Measurements from ENCODE around the gene ASXL1. TPM values are rescaled to one million over a fixed set of nuclear protein-coding genes. Genes with fewer than 3 reads are reported as not detected.

The ASXL1 gene
- total RNA-seq, 3 donors from 2014 or later (not counting 1 experiment from before 2014, with no cell fraction given), result 106 to 125 (median 108) TPM

DNA sequence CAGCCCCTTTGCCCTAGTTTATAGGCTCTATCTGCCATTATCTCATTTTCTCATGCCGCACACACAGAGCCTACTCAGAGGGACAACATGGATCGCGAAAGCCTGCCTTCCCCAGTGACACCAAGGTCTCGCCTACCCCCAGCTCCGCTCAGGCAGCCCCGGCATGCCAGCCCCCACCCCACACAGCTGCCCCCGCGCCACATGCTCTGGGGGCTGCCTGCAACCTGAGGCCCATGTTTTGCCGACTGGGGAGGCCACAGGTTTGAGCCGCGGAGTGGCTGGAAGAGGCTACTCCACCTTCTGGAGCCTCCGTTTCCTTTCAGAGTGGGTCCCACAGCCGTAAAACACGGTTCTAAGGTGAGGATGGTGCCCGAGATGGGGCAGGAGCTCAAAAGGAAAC lies 102.1 kb downstream of the ASXL1 start:
- H3K27ac ChIP-seq (ENCODE audit: low read length), result no peak overlapping the region
- WGBS (ENCODE audit: insufficient coverage), result 89% methylated on average over 15 of the region's 15 CpGs
- no peaks in the 10 kb centered on the region for H3K9me3 Mint-ChIP-seq
- peak overlapping the region in 1 of 2 donors; percentile 49 for H3K27ac Mint-ChIP-seq
- H3K27me3 Mint-ChIP-seq (ENCODE audit: low read depth in 2 of 2), result no peaks in the 10 kb centered on the region
- ATAC-seq (no peak), DNase-seq (no peak)
- peaks cover 28% of the 10 kb centered on the region for H3K4me1 ChIP-seq (ENCODE audit: control insufficient read depth, insufficient read depth, low read length)
- H3K36me3 Mint-ChIP-seq, result no peaks in the 10 kb centered on the region
- no peaks in the 10 kb centered on the region for H3K27me3 ChIP-seq (ENCODE audit: control insufficient read depth, insufficient read depth, low read length)
- no peaks in the 10 kb centered on the region for H3K9me3 ChIP-seq (ENCODE audit: control insufficient read depth, insufficient read depth, low read length)
- H3K4me1 Mint-ChIP-seq, result peaks cover 18 to 36% of the 10 kb centered on the region in 2 donors
- H3K36me3 ChIP-seq (ENCODE audit: control insufficient read depth, insufficient read depth, low read length), result peaks cover 28% of the 10 kb centered on the region
- no peak overlapping the region for H3K4me3 ChIP-seq (ENCODE audit: low read length)
- TF ChIP-seq, protein P1, sequence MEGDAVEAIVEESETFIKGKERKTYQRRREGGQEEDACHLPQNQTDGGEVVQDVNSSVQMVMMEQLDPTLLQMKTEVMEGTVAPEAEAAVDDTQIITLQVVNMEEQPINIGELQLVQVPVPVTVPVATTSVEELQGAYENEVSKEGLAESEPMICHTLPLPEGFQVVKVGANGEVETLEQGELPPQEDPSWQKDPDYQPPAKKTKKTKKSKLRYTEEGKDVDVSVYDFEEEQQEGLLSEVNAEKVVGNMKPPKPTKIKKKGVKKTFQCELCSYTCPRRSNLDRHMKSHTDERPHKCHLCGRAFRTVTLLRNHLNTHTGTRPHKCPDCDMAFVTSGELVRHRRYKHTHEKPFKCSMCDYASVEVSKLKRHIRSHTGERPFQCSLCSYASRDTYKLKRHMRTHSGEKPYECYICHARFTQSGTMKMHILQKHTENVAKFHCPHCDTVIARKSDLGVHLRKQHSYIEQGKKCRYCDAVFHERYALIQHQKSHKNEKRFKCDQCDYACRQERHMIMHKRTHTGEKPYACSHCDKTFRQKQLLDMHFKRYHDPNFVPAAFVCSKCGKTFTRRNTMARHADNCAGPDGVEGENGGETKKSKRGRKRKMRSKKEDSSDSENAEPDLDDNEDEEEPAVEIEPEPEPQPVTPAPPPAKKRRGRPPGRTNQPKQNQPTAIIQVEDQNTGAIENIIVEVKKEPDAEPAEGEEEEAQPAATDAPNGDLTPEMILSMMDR (IDR thresholded peaks at IDR 0.05), result no peak
- intact Hi-C loops (cut with micrococcal nuclease), result no loop called here
- no peak overlapping the region for H3K4me3 Mint-ChIP-seq

DNA sequence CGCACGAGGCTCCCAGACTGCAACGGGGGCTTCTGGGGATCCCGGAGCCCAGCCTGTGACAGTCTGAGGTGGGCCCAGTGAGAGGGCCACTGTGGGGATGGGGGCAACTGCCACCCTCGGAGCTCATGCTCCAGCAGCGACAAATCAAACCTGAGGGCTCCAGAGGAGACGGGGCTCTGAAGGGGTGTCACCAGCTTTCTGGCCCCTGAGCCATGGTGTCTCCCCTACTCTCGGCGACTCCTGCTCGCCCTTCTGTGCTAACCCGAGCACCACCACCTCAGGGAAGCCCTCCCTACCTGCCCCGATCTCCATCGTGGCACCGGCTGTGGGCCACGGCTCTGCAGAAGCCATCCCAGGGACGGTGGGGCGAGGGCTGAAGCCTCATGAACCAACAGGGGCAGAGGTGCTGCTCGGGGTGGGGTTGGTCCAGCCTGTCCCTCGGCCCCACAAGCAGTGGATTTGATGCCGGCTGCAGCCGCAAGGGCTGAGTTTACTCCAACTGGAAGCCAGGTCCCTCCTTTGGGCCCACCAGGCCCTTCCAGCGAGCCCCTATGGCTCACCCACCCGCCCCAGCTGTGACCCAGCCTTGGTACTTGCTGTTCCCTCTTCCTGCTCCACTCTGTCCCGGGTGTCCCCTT lies 102.7 kb downstream of the ASXL1 start:
- Mint-ChIP-seq H3K27ac (peak overlapping the region in 1 of 2 donors; percentile 49), H3K36me3 (no peaks in the 10 kb centered on the region), H3K4me3 (no peak overlapping the region), H3K9me3 (no peaks in the 10 kb centered on the region), H3K4me1 (peaks cover 18 to 35% of the 10 kb centered on the region in 2 donors), H3K27me3 (ENCODE audit: low read depth in 2 of 2) (no peaks in the 10 kb centered on the region)
- Histone ChIP-seq H3K27ac (ENCODE audit: low read length) (no peak overlapping the region), H3K36me3 (ENCODE audit: control insufficient read depth, insufficient read depth, low read length) (peaks cover 23% of the 10 kb centered on the region), H3K4me1 (ENCODE audit: control insufficient read depth, insufficient read depth, low read length) (peaks cover 28% of the 10 kb centered on the region), H3K27me3 (ENCODE audit: control insufficient read depth, insufficient read depth, low read length) (no peaks in the 10 kb centered on the region), H3K4me3 (ENCODE audit: low read length) (no peak overlapping the region), H3K9me3 (ENCODE audit: control insufficient read depth, insufficient read depth, low read length) (no peaks in the 10 kb centered on the region)
- TF ChIP-seq, protein P1 (IDR thresholded peaks at IDR 0.05), result no peak
- intact Hi-C loops (cut with micrococcal nuclease), result no loop called here
- DNase-seq, result no peak
- WGBS (ENCODE audit: insufficient coverage), result 95% methylated on average over 24 of the region's 24 CpGs
- ATAC-seq, result no peak

DNA sequence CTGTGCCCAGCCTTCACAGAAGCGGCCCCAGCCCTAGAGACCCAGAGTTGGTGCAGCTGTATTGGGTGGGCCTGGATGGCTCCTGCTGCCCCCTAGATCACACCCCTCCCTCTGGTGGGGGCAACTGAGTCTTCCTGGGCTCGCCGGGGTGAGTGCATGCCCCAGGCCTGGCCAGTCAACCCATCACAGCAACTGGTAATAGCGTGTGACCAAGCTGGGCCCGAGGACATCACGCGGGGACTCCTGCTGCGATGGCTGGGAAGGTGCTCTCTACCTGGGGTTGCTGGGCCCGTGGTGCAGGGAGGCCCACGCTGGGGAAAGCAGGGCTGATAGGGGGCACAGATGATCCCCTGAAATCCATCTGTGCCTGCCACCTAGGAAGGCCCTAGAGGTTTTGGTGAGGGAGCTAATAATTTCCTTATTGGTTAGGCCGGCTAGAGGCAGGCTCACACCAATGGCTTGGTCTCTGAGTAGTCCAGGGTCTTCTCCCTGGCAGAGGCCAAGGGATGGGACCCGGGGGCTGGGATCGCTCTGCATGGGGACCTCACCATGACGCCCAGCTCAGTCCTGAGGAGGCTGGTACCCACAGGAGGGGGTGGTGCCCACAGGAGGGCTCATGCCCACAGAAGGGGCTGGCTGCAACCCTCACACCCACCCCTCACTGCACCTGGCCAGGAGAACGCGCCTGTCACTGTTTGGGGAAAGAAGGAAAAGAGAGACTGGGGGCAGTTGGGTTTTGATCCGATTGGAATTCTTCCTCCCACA lies 103.9 kb downstream of the ASXL1 start:
- Mint-ChIP-seq H3K9me3 (no peaks in the 10 kb centered on the region), H3K4me1 (peaks cover 18 to 35% of the 10 kb centered on the region in 2 donors), H3K27ac (peak overlapping the region; percentile 36 to 42), H3K36me3 (no peaks in the 10 kb centered on the region), H3K27me3 (ENCODE audit: low read depth in 2 of 2) (no peaks in the 10 kb centered on the region), H3K4me3 (no peak overlapping the region)
- no peaks in the 10 kb centered on the region for H3K9me3 ChIP-seq (ENCODE audit: control insufficient read depth, insufficient read depth, low read length)
- no peak overlapping the region for H3K27ac ChIP-seq (ENCODE audit: low read length)
- peaks cover 31% of the 10 kb centered on the region for H3K4me1 ChIP-seq (ENCODE audit: control insufficient read depth, insufficient read depth, low read length)
- 94% methylated on average over 14 of the region's 17 CpGs for WGBS (ENCODE audit: insufficient coverage)
- TF ChIP-seq, protein P1 (IDR thresholded peaks at IDR 0.05), result no peak
- DNase-seq (no peak), ATAC-seq (no peak)
- no peak overlapping the region for H3K4me3 ChIP-seq (ENCODE audit: low read length)
- no peaks in the 10 kb centered on the region for H3K27me3 ChIP-seq (ENCODE audit: control insufficient read depth, insufficient read depth, low read length)
- intact Hi-C loops (cut with micrococcal nuclease), result no loop called here
- peaks cover 17% of the 10 kb centered on the region for H3K36me3 ChIP-seq (ENCODE audit: control insufficient read depth, insufficient read depth, low read length)
